ENCODE measurements around the gene HIVEP1. TPM values are rescaled to one million over a fixed set of nuclear protein-coding genes. Genes with fewer than 3 reads are reported as not detected.

Gene HIVEP1
- total and polyA plus RNA-seq, 2 of the 13 experiments (the other 11 are each of a cell fraction or from before 2014, with no cell fraction given) = 7.4 to 9.9 TPM

- TF ChIP-seq SRF (IDR thresholded peaks at IDR 0.05; ENCODE audit: low read depth, low read length) = no peak
- peak; percentile 53; the same call in 1 of the 2 replicates for TF ChIP-seq TBX2 (CRISPR knock-in tag; IDR thresholded peaks at IDR 0.05; ENCODE audit: borderline replicate concordance)
- TF ChIP-seq ZNF136 (CRISPR knock-in tag; IDR thresholded peaks at IDR 0.05; ENCODE audit: low read depth) = no peak
- TF ChIP-seq ZMAT5 (CRISPR knock-in tag; IDR thresholded peaks at IDR 0.05; ENCODE audit: borderline replicate concordance, low read depth) = no peak
- TF ChIP-seq, protein P1, sequence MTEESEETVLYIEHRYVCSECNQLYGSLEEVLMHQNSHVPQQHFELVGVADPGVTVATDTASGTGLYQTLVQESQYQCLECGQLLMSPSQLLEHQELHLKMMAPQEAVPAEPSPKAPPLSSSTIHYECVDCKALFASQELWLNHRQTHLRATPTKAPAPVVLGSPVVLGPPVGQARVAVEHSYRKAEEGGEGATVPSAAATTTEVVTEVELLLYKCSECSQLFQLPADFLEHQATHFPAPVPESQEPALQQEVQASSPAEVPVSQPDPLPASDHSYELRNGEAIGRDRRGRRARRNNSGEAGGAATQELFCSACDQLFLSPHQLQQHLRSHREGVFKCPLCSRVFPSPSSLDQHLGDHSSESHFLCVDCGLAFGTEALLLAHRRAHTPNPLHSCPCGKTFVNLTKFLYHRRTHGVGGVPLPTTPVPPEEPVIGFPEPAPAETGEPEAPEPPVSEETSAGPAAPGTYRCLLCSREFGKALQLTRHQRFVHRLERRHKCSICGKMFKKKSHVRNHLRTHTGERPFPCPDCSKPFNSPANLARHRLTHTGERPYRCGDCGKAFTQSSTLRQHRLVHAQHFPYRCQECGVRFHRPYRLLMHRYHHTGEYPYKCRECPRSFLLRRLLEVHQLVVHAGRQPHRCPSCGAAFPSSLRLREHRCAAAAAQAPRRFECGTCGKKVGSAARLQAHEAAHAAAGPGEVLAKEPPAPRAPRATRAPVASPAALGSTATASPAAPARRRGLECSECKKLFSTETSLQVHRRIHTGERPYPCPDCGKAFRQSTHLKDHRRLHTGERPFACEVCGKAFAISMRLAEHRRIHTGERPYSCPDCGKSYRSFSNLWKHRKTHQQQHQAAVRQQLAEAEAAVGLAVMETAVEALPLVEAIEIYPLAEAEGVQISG (CRISPR knock-in tag; IDR thresholded peaks at IDR 0.05) = peak; percentile 43; the same call in 1 of the 2 replicates
- no peak for TF ChIP-seq ARNT (IDR thresholded peaks at IDR 0.05)
- no peak for TF ChIP-seq ZNF12 (CRISPR knock-in tag; IDR thresholded peaks at IDR 0.05)
- TF ChIP-seq XRCC5 (optimal IDR thresholded peaks at IDR 0.05; ENCODE audit: low read length) = peak; percentile 79
- TF ChIP-seq HNF4G (IDR thresholded peaks at IDR 0.05; ENCODE audit: borderline replicate concordance, low read depth, low read length) = no peak
- TF ChIP-seq HNF4G (CRISPR knock-in tag; IDR thresholded peaks at IDR 0.05; ENCODE audit: borderline replicate concordance, low read depth) = no peak
- no peak for TF ChIP-seq ISX (CRISPR knock-in tag; conservative IDR thresholded peaks at IDR 0.05)
- TF ChIP-seq AHR (CRISPR knock-in tag; IDR thresholded peaks at IDR 0.05) = peak; percentile 61; the same call in 1 of the 2 replicates
- TF ChIP-seq ZNF382 (CRISPR knock-in tag; IDR thresholded peaks at IDR 0.05; ENCODE audit: borderline replicate concordance) = no peak
- no peak for TF ChIP-seq ZNF101 (CRISPR knock-in tag; IDR thresholded peaks at IDR 0.05; ENCODE audit: borderline replicate concordance, low read depth)
- TF ChIP-seq ZNF713 (CRISPR knock-in tag; IDR thresholded peaks at IDR 0.05) = no peak
- peak; percentile 91; the same call in 1 of the 2 replicates for TF ChIP-seq SAFB2 (CRISPR knock-in tag; IDR thresholded peaks at IDR 0.05; ENCODE audit: borderline replicate concordance, low read depth)
- no peak for TF ChIP-seq ELF4 (CRISPR knock-in tag; IDR thresholded peaks at IDR 0.05; ENCODE audit: borderline replicate concordance)
- TF ChIP-seq, protein P2, sequence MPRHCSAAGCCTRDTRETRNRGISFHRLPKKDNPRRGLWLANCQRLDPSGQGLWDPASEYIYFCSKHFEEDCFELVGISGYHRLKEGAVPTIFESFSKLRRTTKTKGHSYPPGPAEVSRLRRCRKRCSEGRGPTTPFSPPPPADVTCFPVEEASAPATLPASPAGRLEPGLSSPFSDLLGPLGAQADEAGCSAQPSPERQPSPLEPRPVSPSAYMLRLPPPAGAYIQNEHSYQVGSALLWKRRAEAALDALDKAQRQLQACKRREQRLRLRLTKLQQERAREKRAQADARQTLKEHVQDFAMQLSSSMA (CRISPR knock-in tag; IDR thresholded peaks at IDR 0.05) = no peak
- TF ChIP-seq, protein P3, sequence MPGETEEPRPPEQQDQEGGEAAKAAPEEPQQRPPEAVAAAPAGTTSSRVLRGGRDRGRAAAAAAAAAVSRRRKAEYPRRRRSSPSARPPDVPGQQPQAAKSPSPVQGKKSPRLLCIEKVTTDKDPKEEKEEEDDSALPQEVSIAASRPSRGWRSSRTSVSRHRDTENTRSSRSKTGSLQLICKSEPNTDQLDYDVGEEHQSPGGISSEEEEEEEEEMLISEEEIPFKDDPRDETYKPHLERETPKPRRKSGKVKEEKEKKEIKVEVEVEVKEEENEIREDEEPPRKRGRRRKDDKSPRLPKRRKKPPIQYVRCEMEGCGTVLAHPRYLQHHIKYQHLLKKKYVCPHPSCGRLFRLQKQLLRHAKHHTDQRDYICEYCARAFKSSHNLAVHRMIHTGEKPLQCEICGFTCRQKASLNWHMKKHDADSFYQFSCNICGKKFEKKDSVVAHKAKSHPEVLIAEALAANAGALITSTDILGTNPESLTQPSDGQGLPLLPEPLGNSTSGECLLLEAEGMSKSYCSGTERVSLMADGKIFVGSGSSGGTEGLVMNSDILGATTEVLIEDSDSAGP (CRISPR knock-in tag; IDR thresholded peaks at IDR 0.05; ENCODE audit: borderline replicate concordance) = peak; percentile 80
- TF ChIP-seq, protein P4, sequence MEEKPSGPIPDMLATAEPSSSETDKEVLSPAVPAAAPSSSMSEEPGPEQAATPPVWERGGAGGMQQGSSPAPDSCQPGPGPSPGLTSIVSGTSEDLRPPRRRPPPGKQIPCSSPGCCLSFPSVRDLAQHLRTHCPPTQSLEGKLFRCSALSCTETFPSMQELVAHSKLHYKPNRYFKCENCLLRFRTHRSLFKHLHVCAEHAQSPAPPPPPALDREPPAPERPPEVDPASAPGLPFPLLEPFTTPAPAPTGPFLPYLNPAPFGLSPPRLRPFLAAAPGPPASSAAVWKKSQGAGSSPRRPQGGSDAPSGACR (CRISPR knock-in tag; IDR thresholded peaks at IDR 0.05) = no peak
- peak; percentile 54; the same call in 1 of the 2 replicates for TF ChIP-seq SALL2 (CRISPR knock-in tag; IDR thresholded peaks at IDR 0.05)
- TF ChIP-seq SSRP1 (CRISPR knock-in tag; IDR thresholded peaks at IDR 0.05) = peak; percentile 68; the same call in 1 of the 2 replicates
Measured at GRCh38 chr6:12008366-12009179, 3.5 kb upstream of the HIVEP1 start (continued).

All from HepG2 (cell line).